GM12878 (cell line): Measurements from ENCODE around the gene LCLAT1. TPM values are rescaled to one million over a fixed set of nuclear protein-coding genes. Genes with fewer than 3 reads are reported as not detected.

Source experiments
- ATAC-seq: fragments of 200-7000 bp; cut with Tn5 transposase; 3 replicates; pipeline ENCODE4 v1.9.1; 2020; ENCODE audit warnings: mild to moderate bottlenecking, moderate library complexity
- BruUV-seq: library from RNA; stranded (reverse); fragments of 400-500 nt; replicated peaks from 2 replicates; lab custom pipeline; 2021; lab: Mats Ljungman, UMichigan
- CTCF ChIA-PET: fragments of 300-600 bp; sonication (Branson Sonifier 250); formaldehyde crosslinking; extraction: SDS; loops from one replicate; lab custom pipeline; 2021; ENCODE audit warnings: inconsistent platforms; lab: Yijun Ruan, JAX
- POLR2A ChIA-PET: fragments of 350-600 bp; formaldehyde crosslinking; extraction: SDS; loops from one replicate; lab custom pipeline; 2021; ENCODE audit warnings: inconsistent platforms; lab: Charles Lee
- RAD21 ChIA-PET: fragments of 300-600 bp; sonication (Branson Sonifier 250); formaldehyde crosslinking; loops from one replicate; lab custom pipeline; 2023; ENCODE audit warnings: antibody characterized with exemption; ENCODE audit not compliant: unreplicated experiment; lab: Charles Lee
- SMC1A ChIA-PET: fragments of 300-600 bp; sonication (Branson Sonifier 250); formaldehyde crosslinking; loops from one replicate; lab custom pipeline; 2023; ENCODE audit not compliant: unreplicated experiment, uncharacterized antibody; lab: Charles Lee
- DNase-seq: peaks from one replicate; pipeline ENCODE4 v3.0.0-alpha.2; 2011; ENCODE audit warnings: low read depth, low spot score
- FAIRE-seq: peaks from 3 replicates; lab custom pipeline; 2011; peaks lifted over from hg19 to GRCh38; lab: Jason Lieb, UNC
- H2AFZ ChIP-seq: 2 replicates; pipeline ENCODE4 v1.6.0; 2011; ENCODE audit warnings: low read depth, low read length, control low read depth; ENCODE audit not compliant: control insufficient read depth
- H3K27ac ChIP-seq: 2 replicates; pipeline ENCODE4 v1.5.1; 2011; ENCODE audit warnings: control low read depth; ENCODE audit not compliant: control insufficient read depth, insufficient read depth
- H3K27me3 ChIP-seq, 2 experiments: replicated peaks in 1 of 2; 2 replicates each; pipeline versions ENCODE4 v1.6.0 to v1.6.1; 2011; ENCODE audit warnings: low read length in 1 of 2; ENCODE audit not compliant: control insufficient read depth in 2 of 2, insufficient read depth in 2 of 2
- H3K36me3 ChIP-seq, 2 experiments: 2 replicates each; pipeline ENCODE4 v1.5.1; 2011; ENCODE audit warnings: low read length in 1 of 2; ENCODE audit not compliant: control insufficient read depth in 2 of 2, insufficient read depth in 2 of 2
- H3K4me1 ChIP-seq: 2 replicates; pipeline ENCODE4 v1.6.1; 2011; ENCODE audit warnings: mild to moderate bottlenecking, low read length, moderate library complexity, mixed read lengths; ENCODE audit not compliant: control insufficient read depth, insufficient read depth
- H3K4me2 ChIP-seq: 2 replicates; pipeline ENCODE4 v1.6.0; 2011; ENCODE audit warnings: control low read depth; ENCODE audit not compliant: control insufficient read depth, insufficient read depth
- H3K4me3 ChIP-seq: fragments of 200-600 bp; sonication (generic); 2 replicates; pipeline ENCODE4 v1.5.1; 2016
- H3K79me2 ChIP-seq: 2 replicates; pipeline ENCODE4 v1.6.0; 2011; ENCODE audit warnings: low read length; ENCODE audit not compliant: control insufficient read depth, insufficient read depth
- H3K9ac ChIP-seq: 2 replicates; pipeline ENCODE4 v1.8.0; 2011; ENCODE audit warnings: low read length, control low read depth, mixed read lengths; ENCODE audit not compliant: control insufficient read depth, insufficient read depth
- H3K9me3 ChIP-seq: replicated peaks from 3 replicates; pipeline ENCODE4 v1.5.1; 2011; ENCODE audit warnings: mild to moderate bottlenecking, low read length; ENCODE audit not compliant: control insufficient read depth, insufficient read depth
- H4K20me1 ChIP-seq: 2 replicates; pipeline ENCODE4 v1.6.0; 2011; ENCODE audit not compliant: control insufficient read depth, insufficient read depth
- CUX1 ChIP-seq: IDR thresholded peaks from 2 replicates; pipeline ENCODE4 v1.6.1; 2012; ENCODE audit warnings: improper control_type of control experiment, low read depth, low read length; ENCODE audit not compliant: insufficient replicate concordance
- POLR2A ChIP-seq: IDR thresholded peaks from 2 replicates; pipeline ENCODE4 v1.6.1; 2011; ENCODE audit warnings: low read depth, mild to moderate bottlenecking, low read length
- REST ChIP-seq: IDR thresholded peaks from 2 replicates; pipeline ENCODE4 v1.6.1; 2012; ENCODE audit warnings: mild to moderate bottlenecking, low read depth, low read length
- SP1 ChIP-seq: IDR thresholded peaks from one replicate; pipeline ENCODE4 v1.6.1; 2011; ENCODE audit warnings: low read depth, low read length
- SPI1 ChIP-seq: IDR thresholded peaks from 2 replicates; pipeline ENCODE4 v1.6.1; 2011; ENCODE audit warnings: low read depth, mild to moderate bottlenecking, low read length, moderate library complexity, borderline replicate concordance; ENCODE audit not compliant: insufficient read depth
- SRF ChIP-seq, 2 experiments: IDR thresholded peaks; 2 replicates each; pipeline ENCODE4 v1.6.1; 2011; ENCODE audit warnings: low read depth in 2 of 2, low read length in 2 of 2, mild to moderate bottlenecking in 1 of 2, moderate library complexity in 1 of 2
- TCF3 ChIP-seq: IDR thresholded peaks from 2 replicates; pipeline ENCODE4 v1.6.1; 2012; ENCODE audit warnings: low read depth, mild to moderate bottlenecking, low read length, borderline replicate concordance; ENCODE audit not compliant: insufficient read depth
- TCF7 ChIP-seq: IDR thresholded peaks from 2 replicates; pipeline ENCODE4 v1.6.1; 2014; ENCODE audit warnings: antibody characterized with exemption, borderline replicate concordance
- ZBTB4 ChIP-seq: fragments of 450-650 bp; formaldehyde crosslinking; IDR thresholded peaks from 2 replicates; pipeline ENCODE4 v1.4.0; 2022; ENCODE audit warnings: mild to moderate bottlenecking, moderate library complexity
- WGBS: methylation state at CpG from one replicate; pipeline ENCODE4 v1.1.6; 2016; ENCODE audit warnings: low lambda C conversion rate; ENCODE audit not compliant: insufficient replicate concordance, insufficient coverage; ENCODE audit errors: missing lambda C conversion rate; 5-methylcytosine and 5-hydroxymethylcytosine counted together
- in situ Hi-C: fragments of 300-500 bp; cut with MboI; formaldehyde crosslinking; loops from 9 replicates; pipeline ENCODE4 v1.14.3; 2018; ENCODE audit warnings: mixed read lengths
- intact Hi-C: fragments of 100-400 bp; cut with micrococcal nuclease; formaldehyde crosslinking; loops from one replicate; pipeline ENCODE4 v1.14.2; 2022; ENCODE audit not compliant: unreplicated experiment
- polyA plus RNA-seq, 11 experiments: library from polyadenylated mRNA; depleted of rRNA in 4 of 11; unstranded in 6 of 11; stranded (reverse) in 5 of 11; fragments of >200 nt; fragmentation: Nextera tagmentation in 4 of 11; fragmentation: Illumina TruSeq in 1 of 11; extraction: Ambion mirVana in 4 of 11; extraction: Trizol in 1 of 11; gene quantifications; 1 replicate in 1 of 11; 2 replicates in 10 of 11; pipeline versions ENCODE4 v1.2.1 to v1.2.3, GENCODE V29; 2011 to 2016; ENCODE audit warnings: inconsistent platforms in 2 of 11, missing spikeins in 2 of 11, low read depth in 1 of 11
- total RNA-seq, 4 experiments: library from RNA; depleted of rRNA in 3 of 4; stranded (reverse); fragments of >200 nt in 3 of 4; fragmentation: Illumina TruSeq in 1 of 4; extraction: Trizol in 1 of 4; gene quantifications; 2 replicates each; pipeline versions ENCODE4 v1.2.1 to v1.2.3, GENCODE V29; 2013 to 2021

Gene LCLAT1
- total and polyA plus RNA-seq, 10 of the 15 experiments (the other 5 are each of a cell fraction or from before 2014, with no cell fraction given): 8.1 to 33.0 (median 15.9) TPM

GRCh38 chr2:30649828-30650227 lies 202.8 kb downstream of the LCLAT1 start (continued):
- TF ChIP-seq ZBTB4 (no peak), TCF3 (no peak), SRF (IDR thresholded peaks at IDR 0.05; ENCODE audit: low read depth in 2 of 2, low read length in 2 of 2) (no peak), POLR2A (no peak)
- TF ChIP-seq, all 136 proteins: peak for 0

- SMC1A ChIA-PET: interaction anchor here (0.6 to 1.2 kb wide), 4 partner anchors 74 to 444 kb away, joined by 3 read pairs; no protein-coding TSS in a partner anchor
- FAIRE-seq: no peak
- RAD21 ChIA-PET: no interaction called here
- no TSS peak for BruUV-seq
- ATAC-seq: no peak
- H3K27me3 ChIP-seq: no peaks in the 10 kb centered on the region; a peak in 1 of 4 replicates
- no peak overlapping the region for H3K4me3 ChIP-seq
- no peak overlapping the region for H3K9ac ChIP-seq
- H3K9me3 ChIP-seq: no peaks in the 10 kb centered on the region
- no peak overlapping the region for H3K27ac ChIP-seq
- H3K4me2 ChIP-seq: no peak overlapping the region
- H2AFZ ChIP-seq: no peak overlapping the region
- DNase-seq: no peak
- no peaks in the 10 kb centered on the region for H4K20me1 ChIP-seq
- CTCF ChIA-PET: interaction anchor here (0.6 to 1.7 kb wide), 4 partner anchors 8 to 59 kb away, joined by 3 to 10 read pairs (median 3); no protein-coding TSS in a partner anchor
- H3K79me2 ChIP-seq: no peaks in the 10 kb centered on the region
- no peaks in the 10 kb centered on the region for H3K36me3 ChIP-seq
- intact Hi-C loops: no loop called here
- H3K4me1 ChIP-seq: no peaks in the 10 kb centered on the region
- POLR2A ChIA-PET: no interaction called here
- WGBS: 73% methylated on average over 8 of the region's 8 CpGs
- in situ Hi-C loops: no loop called here
- TF ChIP-seq SP1 (no peak), CUX1 (no peak), REST (no peak), TCF7 (no peak), SPI1 (no peak)
Measured at GRCh38 chr2:30652271-30652915, 205.3 kb downstream of the LCLAT1 start.
